GM19372 (cell line): ENCODE data around the gene PRSS1.

Experiments used
- ATAC-seq: cut with Tn5 transposase; IDR thresholded peaks from one replicate; pipeline ENCODE4 v1.9.1; 2021; ENCODE audit warnings: mild to moderate bottlenecking, low read depth, moderate library complexity; ENCODE audit not compliant: unreplicated experiment

PRSS1 gene

DNA sequence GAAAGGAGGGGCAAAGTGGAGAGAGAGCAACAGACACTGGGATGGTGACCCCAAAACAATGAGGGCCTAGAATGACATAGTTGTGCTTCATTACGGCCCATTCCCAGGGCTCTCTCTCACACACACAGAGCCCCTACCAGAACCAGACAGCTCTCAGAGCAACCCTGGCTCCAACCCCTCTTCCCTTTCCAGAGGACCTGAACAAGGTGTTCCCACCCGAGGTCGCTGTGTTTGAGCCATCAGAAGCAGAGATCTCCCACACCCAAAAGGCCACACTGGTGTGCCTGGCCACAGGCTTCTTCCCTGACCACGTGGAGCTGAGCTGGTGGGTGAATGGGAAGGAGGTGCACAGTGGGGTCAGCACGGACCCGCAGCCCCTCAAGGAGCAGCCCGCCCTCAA, 42.2 kb downstream of the PRSS1 start:
- no peak for ATAC-seq

- no peak for ATAC-seq
Measured at GRCh38 chr7:142792129-142792528, 42.9 kb downstream of the PRSS1 start.

- ATAC-seq = no peak
Measured at GRCh38 chr7:142792593-142792992, 43.3 kb downstream of the PRSS1 start.

DNA sequence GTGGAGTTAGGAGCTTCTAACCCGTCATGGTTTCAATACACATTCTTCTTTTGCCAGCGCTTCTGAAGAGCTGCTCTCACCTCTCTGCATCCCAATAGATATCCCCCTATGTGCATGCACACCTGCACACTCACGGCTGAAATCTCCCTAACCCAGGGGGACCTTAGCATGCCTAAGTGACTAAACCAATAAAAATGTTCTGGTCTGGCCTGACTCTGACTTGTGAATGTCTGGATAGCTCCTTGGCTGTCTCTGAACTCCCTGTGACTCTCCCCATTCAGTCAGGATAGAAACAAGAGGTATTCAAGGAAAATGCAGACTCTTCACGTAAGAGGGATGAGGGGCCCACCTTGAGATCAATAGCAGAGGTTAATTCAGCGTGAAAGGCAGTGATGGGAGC, 43.9 kb downstream of the PRSS1 start:
- ATAC-seq = no peak

DNA sequence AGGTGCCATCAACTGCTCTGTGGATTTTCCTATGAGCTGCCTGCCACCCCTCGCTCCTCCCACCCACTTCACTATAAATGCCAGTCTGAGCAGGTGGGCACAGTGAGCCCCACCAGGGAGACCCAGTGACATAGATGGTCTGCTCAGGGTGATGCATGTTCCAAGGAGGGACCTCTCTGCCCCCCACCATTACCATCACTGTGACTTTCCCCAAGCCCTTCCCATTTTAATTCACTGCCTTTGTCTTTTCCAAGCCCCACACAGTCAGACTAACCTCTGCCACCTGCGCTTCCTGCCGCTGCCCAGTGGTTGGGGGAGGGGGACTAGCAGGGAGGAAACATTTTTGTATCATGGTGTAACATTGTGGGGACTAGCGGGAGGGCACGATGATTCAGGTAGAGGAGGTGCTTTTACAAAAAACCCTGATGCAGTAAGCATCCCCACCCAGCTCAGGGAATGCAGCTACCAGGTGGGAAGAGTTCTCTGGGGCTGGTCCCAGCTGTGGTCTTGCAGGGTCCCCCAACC, 46.1 kb downstream of the PRSS1 start:
- ATAC-seq = no peak

DNA sequence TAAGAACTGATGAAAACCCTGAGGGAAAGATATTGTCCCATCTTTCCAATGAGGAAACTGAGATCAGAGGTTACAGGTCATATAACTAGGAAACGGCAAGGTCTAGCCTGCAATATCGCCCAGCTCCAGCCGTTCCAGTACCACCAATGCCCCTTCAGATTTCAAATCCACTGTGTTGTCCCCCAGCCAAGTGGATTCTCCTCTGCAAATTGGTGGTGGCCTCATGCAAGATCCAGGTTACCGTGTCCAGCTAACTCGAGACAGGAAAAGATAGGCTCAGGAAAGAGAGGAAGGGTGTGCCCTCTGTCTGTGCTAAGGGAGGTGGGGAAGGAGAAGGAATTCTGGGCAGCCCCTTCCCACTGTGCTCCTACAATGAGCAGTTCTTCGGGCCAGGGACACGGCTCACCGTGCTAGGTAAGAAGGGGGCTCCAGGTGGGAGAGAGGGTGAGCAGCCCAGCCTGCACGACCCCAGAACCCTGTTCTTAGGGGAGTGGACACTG, 46.8 kb downstream of the PRSS1 start:
- no peak for ATAC-seq

- peak; percentile 44 for ATAC-seq
Measured at GRCh38 chr7:142796501-142797390, 47.5 kb downstream of the PRSS1 start.

DNA sequence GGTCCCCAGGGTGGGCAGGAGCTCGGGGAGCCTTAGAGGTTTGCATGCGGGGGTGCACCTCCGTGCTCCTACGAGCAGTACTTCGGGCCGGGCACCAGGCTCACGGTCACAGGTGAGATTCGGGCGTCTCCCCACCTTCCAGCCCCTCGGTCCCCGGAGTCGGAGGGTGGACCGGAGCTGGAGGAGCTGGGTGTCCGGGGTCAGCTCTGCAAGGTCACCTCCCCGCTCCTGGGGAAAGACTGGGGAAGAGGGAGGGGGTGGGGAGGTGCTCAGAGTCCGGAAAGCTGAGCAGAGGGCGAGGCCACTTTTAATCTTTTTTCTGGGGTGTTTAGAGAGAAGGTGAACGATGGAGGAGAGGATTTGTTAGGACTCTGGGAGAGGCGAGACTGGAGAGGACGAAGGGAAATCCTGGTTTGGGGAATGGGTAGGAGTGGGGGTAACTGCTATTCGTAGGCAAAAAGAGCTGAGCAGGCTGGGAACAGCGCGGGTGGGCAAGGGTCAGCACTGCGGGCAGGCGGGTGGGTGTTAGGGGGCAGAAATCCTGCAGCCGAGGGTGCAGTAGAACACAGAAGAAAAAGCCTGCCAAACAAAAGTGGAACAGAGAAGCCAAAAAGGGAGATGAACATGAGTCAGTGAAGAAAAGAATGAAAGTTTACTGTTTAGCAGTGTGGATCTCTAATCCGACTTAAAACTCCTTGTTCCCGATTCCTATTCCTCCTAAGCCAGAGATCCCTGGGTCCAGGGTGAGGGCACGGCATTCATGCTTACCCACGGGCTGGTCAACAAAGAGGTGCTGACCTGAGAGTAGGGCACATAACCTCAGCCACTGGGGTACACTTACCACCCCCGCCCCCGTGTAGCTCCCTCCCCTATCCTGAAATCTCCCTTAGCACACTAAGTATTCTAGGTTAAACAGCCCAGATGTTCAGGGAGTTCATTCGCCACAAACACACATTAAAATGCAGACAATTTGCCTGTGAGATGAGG, 48.4 kb downstream of the PRSS1 start:
- peak; percentile 44 for ATAC-seq

- no peak for ATAC-seq
Measured at GRCh38 chr7:142798451-142799436, 49.5 kb downstream of the PRSS1 start.

DNA sequence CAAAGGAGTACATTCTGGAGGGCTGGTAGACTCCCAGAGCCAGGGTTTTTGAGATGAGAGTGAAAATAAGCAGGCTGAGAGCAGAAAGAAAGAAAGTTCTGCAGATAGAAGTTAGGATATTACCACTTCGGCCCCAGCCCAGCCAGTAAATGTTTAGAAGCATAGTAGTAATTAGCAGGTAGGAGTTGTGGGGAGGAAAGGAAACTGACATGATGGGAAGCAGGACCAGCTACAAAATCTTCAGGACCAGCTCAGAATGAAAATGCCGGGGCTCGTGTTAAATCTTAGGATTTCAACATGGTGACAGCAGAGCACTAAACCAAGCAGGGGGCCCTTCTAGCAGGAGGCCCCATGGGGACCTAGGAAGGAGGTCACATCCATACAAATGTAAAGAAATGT, 50.2 kb downstream of the PRSS1 start:
- ATAC-seq = no peak

GRCh38 chr7:142800088-142800487, 50.8 kb downstream of the PRSS1 start:
- ATAC-seq = no peak

DNA sequence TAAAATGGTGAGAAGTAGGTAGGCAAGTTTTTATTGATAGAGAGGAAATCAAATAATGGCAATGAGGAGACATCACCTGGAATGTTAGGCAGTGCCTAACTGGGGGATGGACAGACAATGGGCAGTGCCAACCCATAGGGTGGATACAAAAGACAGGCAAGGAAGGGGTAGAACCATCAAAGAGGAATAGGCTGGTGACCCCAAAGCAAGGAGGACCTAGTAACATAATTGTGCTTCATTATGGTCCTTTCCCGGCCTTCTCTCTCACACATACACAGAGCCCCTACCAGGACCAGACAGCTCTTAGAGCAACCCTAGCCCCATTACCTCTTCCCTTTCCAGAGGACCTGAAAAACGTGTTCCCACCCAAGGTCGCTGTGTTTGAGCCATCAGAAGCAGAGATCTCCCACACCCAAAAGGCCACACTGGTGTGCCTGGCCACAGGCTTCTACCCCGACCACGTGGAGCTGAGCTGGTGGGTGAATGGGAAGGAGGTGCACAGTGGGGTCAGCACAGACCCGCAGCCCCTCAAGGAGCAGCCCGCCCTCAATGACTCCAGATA, 51.5 kb downstream of the PRSS1 start:
- no peak for ATAC-seq

- no peak for ATAC-seq
Measured at GRCh38 chr7:142801601-142802295, 52.5 kb downstream of the PRSS1 start.

GRCh38 chr7:142802301-142802700, 53.0 kb downstream of the PRSS1 start:
- ATAC-seq = no peak
